ENCODE measurements around the gene TMEM184B.

GRCh38 chr22:38186429-38186828 is 86.4 kb downstream of the TMEM184B start:
- no peak for TF ChIP-seq YY1 (IDR thresholded peaks at IDR 0.05; ENCODE audit: insufficient read depth, insufficient read length)
- no peak for TF ChIP-seq ZNF274 (IDR thresholded peaks at IDR 0.05; ENCODE audit: low read depth, low read length)

Measured in NT2/D1 (cell line).